ENCODE results near the gene PSMD5. TPM values are rescaled to one million over a fixed set of nuclear protein-coding genes. Genes with fewer than 3 reads are reported as not detected.

PSMD5 gene
- total and polyA plus RNA-seq, 9 of the 15 experiments (the other 6 are each of a cell fraction or from before 2014, with no cell fraction given): 46.4 to 148 (median 76.3) TPM

GRCh38 chr9:120883608-120883996, 40.9 kb upstream of the PSMD5 start:
- no peak overlapping the region for H3K27ac ChIP-seq (ENCODE audit: extremely low read depth, low read depth, low read length)
- BruUV-seq (replicated peaks): no TSS peak
- H3K4me2 ChIP-seq (ENCODE audit: insufficient read depth, low read length): no peak overlapping the region
- no peaks in the 10 kb centered on the region for H3K9me1 ChIP-seq (ENCODE audit: control insufficient read depth, insufficient read depth, low read length)
- no peaks in the 10 kb centered on the region for H3K9me3 ChIP-seq (replicated peaks; ENCODE audit: control insufficient read depth, insufficient read depth, low read depth, low read length)
- no peak overlapping the region for H2AFZ ChIP-seq (ENCODE audit: low read depth, low read length)
- CTCF ChIA-PET (ENCODE audit: low intra/inter-chr PET ratio): no interaction called here
- POLR2A ChIA-PET: interaction anchor here (0.7 to 22.9 kb wide), 9 partner anchors 9 to 352 kb away, joined by 3 to 464 read pairs (median 7); partner anchors contain the start of gene PHF19
- no peaks in the 10 kb centered on the region for H3K27me3 ChIP-seq (ENCODE audit: control insufficient read depth in 2 of 2, insufficient read depth in 2 of 2, low read length in 2 of 2)
- peak; percentile 66 to 77 (median 74) for DNase-seq (ENCODE audit: extremely low read depth in 1 of 4, low spot score in 3 of 4)
- WGBS (ENCODE audit: insufficient coverage, low coverage, missing lambda C conversion rate): 3% methylated on average over 3 of the region's 3 CpGs
- no peaks in the 10 kb centered on the region for H4K20me1 ChIP-seq (replicated peaks; ENCODE audit: control insufficient read depth, insufficient read depth, low read length)
- H3K9ac ChIP-seq (ENCODE audit: insufficient read depth in 1 of 2, low read depth in 2 of 2, low read length in 2 of 2): 0 out of 4 replicates have a peak overlapping the region, but pooled peaks of 1 of the 2 experiments have one; percentile 15
- H3K4me3 ChIP-seq: no peak overlapping the region
- no peak for FAIRE-seq
- TF ChIP-seq RCOR1 (IDR thresholded peaks at IDR 0.05; ENCODE audit: borderline replicate concordance in 1 of 2, low read depth in 2 of 2, low read length in 2 of 2) (peak; percentile 15 to 85; a peak in 2 of 4 replicates), ARID3A (IDR thresholded peaks at IDR 0.05; ENCODE audit: borderline replicate concordance, low read depth, low read length) (0 out of 2 replicates have a peak, but pooled peaks have one; percentile 26), CHD2 (IDR thresholded peaks at IDR 0.05; ENCODE audit: low read depth, low read length) (0 out of 2 replicates have a peak, but pooled peaks have one; percentile 15), TBL1XR1 (IDR thresholded peaks at IDR 0.05; ENCODE audit: low read length in 2 of 2) (peak in 1 of 2 experiments; percentile 70; a peak in 2 of 4 replicates), ZMIZ1 (IDR thresholded peaks at IDR 0.05; ENCODE audit: low read depth in 2 of 2, low read length in 2 of 2) (0 out of 4 replicates have a peak, but pooled peaks of 1 of the 2 experiments have one; percentile 10), POU5F1 (IDR thresholded peaks at IDR 0.05; ENCODE audit: borderline replicate concordance, low read depth, low read length, partially characterized antibody) (no peak), ZNF384 (IDR thresholded peaks at IDR 0.05; ENCODE audit: low read depth, low read length) (peak; percentile 93), TGIF2 (CRISPR knock-in tag; IDR thresholded peaks at IDR 0.05) (no peak), JUND (IDR thresholded peaks at IDR 0.05; ENCODE audit: borderline replicate concordance, low read depth, low read length) (peak; percentile 18; the same call in 1 of the 2 replicates), JUND (tag; IDR thresholded peaks at IDR 0.05; ENCODE audit: borderline replicate concordance, low read depth, low read length) (no peak)
- peaks cover 2% of the 10 kb centered on the region; the same call in 1 of the 3 replicates for H3K79me2 ChIP-seq (ENCODE audit: control insufficient read depth, insufficient read depth, low read length)
- in situ Hi-C loops (cut with MboI) (no loop called here), intact Hi-C loops (cut with micrococcal nuclease) (no loop called here)
- H3K36me3 ChIP-seq (ENCODE audit: control insufficient read depth, insufficient read depth, low read length): no peaks in the 10 kb centered on the region
- H3K4me1 ChIP-seq (replicated peaks in 1 of 2; ENCODE audit: control insufficient read depth in 2 of 2, insufficient read depth in 2 of 2, low read length in 2 of 2): peaks cover 25 to 28% of the 10 kb centered on the region in 2 experiments
- peak; percentile 39 for ATAC-seq
